Transverse colon (tissue), 4 donors: ENCODE data around the gene MYRIP. TPM values are rescaled to one million over a fixed set of nuclear protein-coding genes. Genes with fewer than 3 reads are reported as not detected.
"Not testable (repeated sequence)": the region's sequence is repeated elsewhere in the genome, so short reads cannot be mapped to it uniquely, and the experiment has no call there.

ENCODE experiments used
- DNase-seq: peaks from one replicate; pipeline ENCODE4 v3.0.0-alpha.2; 2019
- H3K27ac ChIP-seq, 4 donors: fragments of 200-600 bp; sonication (generic); 2 replicates each; pipeline ENCODE4 v1.5.1; 2016 to 2018; ENCODE audit warnings: inconsistent platforms in 4 of 4
- H3K27me3 ChIP-seq: fragments of 200-600 bp; sonication (generic); 2 replicates; pipeline ENCODE4 v1.5.1; 2017; ENCODE audit warnings: inconsistent platforms
- H3K36me3 ChIP-seq, 4 donors: fragments of 200-600 bp; sonication (generic); 2 replicates each; pipeline ENCODE4 v1.5.1; 2017 to 2019; ENCODE audit warnings: inconsistent platforms in 4 of 4
- H3K4me1 ChIP-seq, 4 donors: fragments of 200-600 bp; sonication (generic); 2 replicates each; pipeline ENCODE4 v1.5.1; 2017 to 2020; ENCODE audit warnings: inconsistent platforms in 4 of 4
- H3K4me3 ChIP-seq, 4 donors: fragments of 200-600 bp; sonication (generic); 1 replicate in 1 of 4; 2 replicates in 3 of 4; pipeline versions ENCODE4 v1.5.1 to v1.6.1; 2017 to 2019; ENCODE audit warnings: inconsistent platforms in 4 of 4
- H3K9me3 ChIP-seq, 2 donors: fragments of 200-600 bp; sonication (generic); 2 replicates each; pipeline ENCODE4 v1.5.1; 2017 to 2019; ENCODE audit warnings: inconsistent platforms in 2 of 2
- EP300 ChIP-seq: sonication (generic); formaldehyde crosslinking; IDR thresholded peaks from one replicate; pipeline ENCODE4 v1.6.1; 2017; ENCODE audit warnings: antibody characterized with exemption, low read depth
- POLR2A ChIP-seq: fragments of 450-650 bp; IDR thresholded peaks from one replicate; pipeline ENCODE4 v1.6.1; 2016; ENCODE audit warnings: antibody characterized with exemption, mild to moderate bottlenecking, moderate library complexity
- POLR2AphosphoS5 ChIP-seq, 3 donors: sonication (generic); formaldehyde crosslinking; IDR thresholded peaks; one replicate each; pipeline ENCODE4 v1.6.1; 2016; ENCODE audit warnings: antibody characterized with exemption in 3 of 3
- WGBS, 2 donors: methylation state at CpG; one replicate each; pipeline ENCODE4 v1.1.5; 2018; ENCODE audit warnings: low coverage in 1 of 2; 5-methylcytosine and 5-hydroxymethylcytosine counted together
- in situ Hi-C, 4 donors: fragments of 200-750 bp; cut with MboI; loops; one replicate each; pipeline versions ENCODE4 v1.15.0 to v1.15.1; 2017; ENCODE audit warnings: low sequenced_read_pairs in 3 of 4, low pct_ligation_motif_present in 1 of 4, low pct_unique_long_range_greater_than_20kb in 1 of 4
- intact Hi-C: fragments of 100-400 bp; cut with DNase I; formaldehyde crosslinking; loops from one replicate; pipeline ENCODE4 v1.15.1; 2023; ENCODE audit warnings: low total_unique reads
- total RNA-seq, 4 donors: library from RNA; depleted of rRNA; stranded (reverse); fragments of >200 nt; gene quantifications; one replicate each; pipeline ENCODE4 v1.1.0, GENCODE V29; 2016
- TF ChIP-seq, protein P1 (sequence below), 5 experiments: fragments of 200-600 bp in 3 of 5; fragments of 450-650 bp in 2 of 5; sonication (generic) in 3 of 5; IDR thresholded peaks; 1 replicate in 2 of 5; 2 replicates in 3 of 5; pipeline ENCODE4 v1.5.1; 2016 to 2017; ENCODE audit warnings: antibody characterized with exemption in 5 of 5, inconsistent platforms in 3 of 5, mild to moderate bottlenecking in 2 of 5, moderate library complexity in 1 of 5

MYRIP gene
- total RNA-seq, 4 donors from 2014 or later, result 2.6 to 19.7 (median 5.4) TPM

DNA sequence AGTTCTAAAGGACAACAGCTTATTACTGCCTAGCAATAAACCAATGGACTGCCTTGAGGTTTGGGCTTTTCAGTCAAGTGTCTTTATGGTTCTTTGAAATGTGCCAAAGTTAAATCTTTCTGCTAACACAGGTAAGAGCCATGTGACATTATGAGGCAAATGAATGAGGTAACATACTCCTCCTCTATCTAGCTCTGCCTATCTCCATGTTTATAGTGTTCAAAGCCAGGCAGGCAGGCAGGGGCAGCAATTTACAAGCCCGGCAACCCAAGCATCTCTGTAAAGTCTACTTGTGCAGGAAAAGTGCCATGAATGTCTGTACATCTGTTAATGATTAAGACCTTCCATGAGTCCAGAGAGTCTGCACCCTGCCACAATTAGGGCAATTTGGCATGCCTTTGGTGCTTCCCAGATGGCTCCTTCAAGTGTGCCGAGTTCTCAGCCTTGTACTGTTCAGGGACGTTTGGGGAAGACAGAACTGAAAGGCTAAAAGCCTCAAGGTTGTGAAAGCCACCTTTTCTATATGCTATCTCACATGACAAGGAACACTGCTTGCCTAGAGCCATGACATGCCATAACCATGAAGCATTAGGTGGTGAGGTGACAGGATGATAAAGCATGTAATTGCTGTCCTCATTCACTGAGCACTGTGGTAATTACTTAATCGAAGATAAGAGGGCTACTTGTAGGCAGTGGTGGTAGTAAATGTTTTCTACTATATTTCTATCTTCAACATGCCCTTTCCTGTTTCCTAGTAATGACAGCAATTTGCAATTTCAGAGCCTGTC, 458.7 kb downstream of the MYRIP start:
- DNase-seq, result peak; percentile 34

DNA sequence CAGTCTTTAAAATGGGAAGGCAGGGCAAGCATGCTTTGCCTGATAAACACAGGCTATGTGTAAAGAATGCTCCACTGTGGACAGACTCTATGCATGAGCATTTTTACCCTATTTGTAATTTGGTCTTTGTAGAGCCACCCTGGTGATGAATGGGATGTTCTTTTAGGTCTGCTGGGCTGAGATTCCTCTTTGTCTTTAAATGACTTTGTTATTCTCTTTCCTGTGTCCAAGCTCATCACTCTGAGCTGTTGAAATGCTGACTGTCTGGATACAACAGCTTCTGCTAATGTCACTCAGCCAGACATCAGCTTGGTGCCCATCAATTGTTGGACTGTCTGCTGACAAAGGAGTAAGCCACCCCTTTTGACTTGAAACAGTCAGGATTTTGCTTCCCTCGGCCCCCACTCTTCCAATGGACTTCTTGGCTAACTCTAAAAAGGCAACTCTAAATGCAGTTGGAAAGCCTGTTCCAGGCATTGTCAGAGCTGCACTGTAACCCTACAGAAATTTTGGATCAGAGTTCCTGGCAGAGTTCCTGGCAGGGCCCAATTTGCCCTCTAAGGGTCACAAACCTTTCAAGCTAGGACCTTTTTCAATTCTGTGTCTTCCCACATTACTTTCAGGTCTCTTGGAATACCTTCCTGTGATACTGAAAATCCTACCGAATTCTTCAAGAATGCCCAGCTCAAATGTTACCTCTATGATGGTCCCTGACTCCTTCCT, 459.6 kb downstream of the MYRIP start:
- Histone ChIP-seq H3K27me3 (no peaks in the 10 kb centered on the region), H3K27ac (no peak overlapping the region), H3K4me1 (peaks cover 0 to 10% (median 2%) of the 10 kb centered on the region in 4 donors), H3K9me3 (no peaks in the 10 kb centered on the region), H3K4me3 (no peak overlapping the region), H3K36me3 (no peaks in the 10 kb centered on the region)
- WGBS, 2 donors, result 78% methylated on average over 2 of the region's 2 CpGs; no CpG with 5 or more reads in 1 of the 2 donors
- in situ Hi-C loops (no loop called here), intact Hi-C loops (no loop called here)
- TF ChIP-seq POLR2AphosphoS5 (IDR thresholded peaks at IDR 0.05) (no peak), POLR2A (no peak), EP300 (no peak)
- TF ChIP-seq, protein P1, sequence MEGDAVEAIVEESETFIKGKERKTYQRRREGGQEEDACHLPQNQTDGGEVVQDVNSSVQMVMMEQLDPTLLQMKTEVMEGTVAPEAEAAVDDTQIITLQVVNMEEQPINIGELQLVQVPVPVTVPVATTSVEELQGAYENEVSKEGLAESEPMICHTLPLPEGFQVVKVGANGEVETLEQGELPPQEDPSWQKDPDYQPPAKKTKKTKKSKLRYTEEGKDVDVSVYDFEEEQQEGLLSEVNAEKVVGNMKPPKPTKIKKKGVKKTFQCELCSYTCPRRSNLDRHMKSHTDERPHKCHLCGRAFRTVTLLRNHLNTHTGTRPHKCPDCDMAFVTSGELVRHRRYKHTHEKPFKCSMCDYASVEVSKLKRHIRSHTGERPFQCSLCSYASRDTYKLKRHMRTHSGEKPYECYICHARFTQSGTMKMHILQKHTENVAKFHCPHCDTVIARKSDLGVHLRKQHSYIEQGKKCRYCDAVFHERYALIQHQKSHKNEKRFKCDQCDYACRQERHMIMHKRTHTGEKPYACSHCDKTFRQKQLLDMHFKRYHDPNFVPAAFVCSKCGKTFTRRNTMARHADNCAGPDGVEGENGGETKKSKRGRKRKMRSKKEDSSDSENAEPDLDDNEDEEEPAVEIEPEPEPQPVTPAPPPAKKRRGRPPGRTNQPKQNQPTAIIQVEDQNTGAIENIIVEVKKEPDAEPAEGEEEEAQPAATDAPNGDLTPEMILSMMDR (IDR thresholded peaks at IDR 0.05), result no peak
- DNase-seq, result no peak

More for the DNA sequence above, 458.7 kb downstream of the MYRIP start:
- Histone ChIP-seq H3K4me1 (peaks cover 0 to 10% (median 2%) of the 10 kb centered on the region in 4 donors), H3K27me3 (no peaks in the 10 kb centered on the region), H3K36me3 (no peaks in the 10 kb centered on the region), H3K4me3 (no peak overlapping the region), H3K27ac (no peak overlapping the region), H3K9me3 (no peaks in the 10 kb centered on the region)
- intact Hi-C loops, result no loop called here
- TF ChIP-seq, protein P1 (IDR thresholded peaks at IDR 0.05), result no peak
- TF ChIP-seq POLR2AphosphoS5 (IDR thresholded peaks at IDR 0.05) (no peak), POLR2A (no peak), EP300 (no peak)
- 8 to 38% methylated on average over 3 to 4 of the region's 4 CpGs for WGBS, 2 donors
- in situ Hi-C loops, result no loop called here

DNA sequence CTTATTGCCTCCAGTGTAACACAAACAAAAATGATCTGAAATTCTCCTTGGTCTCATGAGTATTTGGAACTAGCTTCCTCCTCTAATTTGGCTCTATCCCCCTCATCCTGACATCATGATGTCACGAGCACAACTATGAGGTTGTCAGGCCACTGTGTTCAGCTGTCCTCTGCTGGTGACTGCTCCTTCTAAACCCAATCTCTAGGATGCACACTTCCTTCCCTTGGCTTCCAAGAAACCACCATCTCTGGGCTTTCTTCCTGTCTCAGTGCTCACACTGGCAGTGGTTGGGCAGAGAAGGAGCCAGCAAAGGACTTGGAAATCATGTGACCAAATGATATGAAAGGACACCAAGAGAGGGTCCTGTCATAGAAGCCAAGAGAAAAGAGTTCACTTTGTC, 469.4 kb downstream of the MYRIP start:
- intact Hi-C loops (no loop called here), in situ Hi-C loops (no loop called here)
- Histone ChIP-seq H3K27me3 (no peaks in the 10 kb centered on the region), H3K9me3 (no peaks in the 10 kb centered on the region), H3K36me3 (no peaks in the 10 kb centered on the region), H3K4me3 (no peak overlapping the region), H3K27ac (no peak overlapping the region), H3K4me1 (no peaks in the 10 kb centered on the region)
- DNase-seq, result no peak
- WGBS, 2 donors, result 0 to 5% methylated on average over 1 of the region's 1 CpG
- no peak for TF ChIP-seq EP300
- TF ChIP-seq POLR2AphosphoS5 (IDR thresholded peaks at IDR 0.05), result no peak
- no peak for TF ChIP-seq POLR2A

DNA sequence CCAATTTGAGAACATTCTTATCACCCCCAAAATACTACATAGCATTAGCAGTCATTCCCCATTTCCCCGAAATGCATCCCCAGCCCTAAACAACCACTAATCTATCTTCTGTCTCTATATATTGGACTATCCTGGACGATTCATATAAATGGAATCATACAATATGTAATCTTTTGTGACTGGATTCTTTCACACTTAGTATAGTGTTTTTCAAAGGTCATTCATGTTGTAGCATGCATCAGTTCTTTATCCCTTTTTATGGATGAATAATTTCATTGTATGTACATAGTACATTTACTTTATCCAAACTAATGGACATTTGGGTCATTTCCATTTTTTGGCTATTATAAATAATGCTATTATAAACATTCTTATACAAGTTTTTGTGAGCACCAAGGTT, 472.6 kb downstream of the MYRIP start:
- DNase-seq, result no peak
- 71 to 82% methylated on average over 2 of the region's 2 CpGs for WGBS, 2 donors
- Histone ChIP-seq H3K9me3 (no peaks in the 10 kb centered on the region), H3K27me3 (no peaks in the 10 kb centered on the region), H3K36me3 (no peaks in the 10 kb centered on the region), H3K4me1 (no peaks in the 10 kb centered on the region), H3K27ac (no peak overlapping the region), H3K4me3 (no peak overlapping the region)
- in situ Hi-C loops, result no loop called here
- TF ChIP-seq POLR2A (no peak), EP300 (no peak), POLR2AphosphoS5 (IDR thresholded peaks at IDR 0.05) (no peak)
- TF ChIP-seq, protein P1 (IDR thresholded peaks at IDR 0.05), result no peak
- intact Hi-C loops, result no loop called here

DNA sequence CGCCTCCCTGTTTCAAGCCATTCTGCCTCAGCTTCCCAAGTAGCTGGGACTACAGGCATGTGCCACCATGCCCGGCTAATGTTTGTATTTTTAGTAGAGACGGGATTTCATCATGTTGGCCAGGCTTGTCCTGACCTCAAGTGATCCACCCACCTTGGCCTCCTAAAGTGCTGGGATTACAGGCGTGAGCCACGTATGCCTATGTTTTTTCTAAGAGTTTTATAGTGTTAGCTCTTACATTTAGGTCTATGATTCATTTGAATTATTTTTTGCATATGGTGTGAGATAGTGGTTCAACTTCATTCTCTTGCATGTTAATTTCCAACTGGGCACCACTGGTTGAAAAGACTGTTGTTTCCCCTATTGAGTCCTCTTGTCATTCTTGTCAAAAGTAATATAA, 473.6 kb downstream of the MYRIP start:
- H3K27ac ChIP-seq, DNase-seq, H3K4me1 ChIP-seq, intact Hi-C loops, H3K27me3 ChIP-seq, H3K9me3 ChIP-seq, H3K4me3 ChIP-seq, H3K36me3 ChIP-seq, in situ Hi-C loops: not testable (repeated sequence)
- 88 to 96% methylated on average over 5 of the region's 5 CpGs for WGBS, 2 donors
